NCI-H1694 (cell line): Measurements from ENCODE around the gene PAK5.

Experiments
- DNase-seq: peaks from one replicate; lab custom pipeline; 2025; lab: John Stamatoyannopoulos, UW

The PAK5 gene

DNA sequence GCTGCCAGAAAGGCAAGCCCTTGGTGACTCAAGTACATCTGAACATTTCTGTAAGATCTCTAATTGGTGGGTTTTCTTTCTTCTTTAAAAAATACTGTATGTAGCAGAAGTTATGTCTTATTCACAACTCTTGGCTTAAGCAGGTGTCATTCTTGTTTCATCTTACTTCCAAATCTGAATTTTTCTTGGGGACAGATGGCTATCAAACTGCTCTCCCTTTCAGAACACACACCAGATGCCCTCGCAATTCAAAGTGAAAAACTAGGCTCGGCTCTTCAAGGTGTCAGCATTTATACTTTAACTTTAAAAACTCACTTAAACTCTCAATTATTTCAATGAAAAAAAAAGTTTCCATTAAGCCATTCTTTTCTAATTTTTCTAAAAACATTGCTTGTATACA, 49.7 kb downstream of the PAK5 start:
- no peak for DNase-seq

DNA sequence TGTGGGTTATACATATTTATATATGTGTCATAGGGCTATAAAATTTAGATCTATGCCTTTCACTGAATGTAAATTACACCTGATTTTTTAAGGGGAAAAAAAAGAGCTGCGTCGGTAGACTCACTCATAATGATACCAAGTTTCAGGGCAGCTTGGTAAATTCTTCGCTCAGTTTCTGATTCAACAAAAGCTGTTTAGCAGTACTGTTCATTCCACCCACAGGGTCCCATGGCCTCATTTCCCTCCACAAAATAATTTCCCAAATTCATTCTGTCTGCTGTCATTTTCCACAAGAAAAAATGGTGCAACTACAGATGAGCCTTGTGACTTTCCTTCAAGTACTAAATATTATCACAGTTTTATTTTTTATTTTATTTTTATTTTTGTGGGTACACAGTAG, 63.7 kb downstream of the PAK5 start:
- DNase-seq: no peak

DNA sequence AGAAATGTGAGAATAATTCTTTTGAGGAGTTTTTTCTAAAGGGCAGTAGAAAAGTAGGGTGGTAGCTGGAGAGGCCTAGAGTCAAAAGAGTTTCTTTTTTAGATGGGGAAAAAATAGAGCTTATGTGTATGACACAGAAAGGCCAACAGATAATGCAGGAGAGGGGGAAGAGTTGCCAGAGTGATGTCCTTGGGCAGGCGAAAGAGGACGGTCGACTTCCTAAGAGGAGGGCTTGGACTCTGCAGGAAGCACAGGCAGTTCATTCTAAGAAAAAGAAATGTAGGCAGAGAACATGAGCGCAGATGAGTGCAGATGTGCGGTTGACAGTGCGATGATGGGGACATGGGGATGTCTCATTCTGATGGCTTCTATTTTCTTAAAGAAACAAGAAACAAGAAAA, 68.9 kb downstream of the PAK5 start:
- no peak for DNase-seq

DNA sequence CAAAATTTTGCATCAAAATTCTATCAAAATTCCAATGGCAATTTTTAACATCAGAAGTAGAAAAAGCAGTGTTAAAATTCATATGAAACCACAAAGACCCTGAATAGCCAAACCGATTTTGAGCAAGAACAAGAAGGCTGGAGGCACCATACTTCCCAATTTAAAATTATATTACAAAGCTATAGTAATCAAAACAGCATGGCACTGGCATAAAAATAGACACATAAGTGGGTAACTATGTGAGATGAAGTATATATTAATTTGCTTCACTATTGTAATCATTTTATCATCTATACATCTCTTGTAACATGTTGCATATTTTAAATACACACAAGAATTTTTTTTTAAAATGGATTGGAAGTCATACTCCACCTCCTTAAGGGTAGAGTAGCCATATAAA, 77.4 kb downstream of the PAK5 start:
- DNase-seq: no peak

DNA sequence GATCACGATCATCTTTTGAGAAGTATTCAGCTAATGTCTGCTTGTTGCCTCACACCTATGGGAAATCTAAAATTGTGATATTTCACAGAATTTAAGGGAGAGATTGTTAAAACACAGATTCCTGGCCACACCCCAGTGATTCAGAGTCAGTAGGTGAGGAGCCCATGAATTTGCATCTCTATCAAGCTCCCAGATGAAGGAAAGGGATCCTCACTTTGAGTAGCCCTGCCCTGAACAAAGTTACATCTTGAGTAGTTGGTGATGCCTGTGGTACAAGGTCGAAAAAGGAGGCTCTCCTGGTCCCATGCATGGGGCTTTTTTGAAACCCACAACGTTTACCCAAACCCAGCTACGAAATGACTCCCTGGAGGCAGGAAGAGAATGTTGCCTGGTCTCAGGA, 79.5 kb downstream of the PAK5 start:
- no peak for DNase-seq

DNA sequence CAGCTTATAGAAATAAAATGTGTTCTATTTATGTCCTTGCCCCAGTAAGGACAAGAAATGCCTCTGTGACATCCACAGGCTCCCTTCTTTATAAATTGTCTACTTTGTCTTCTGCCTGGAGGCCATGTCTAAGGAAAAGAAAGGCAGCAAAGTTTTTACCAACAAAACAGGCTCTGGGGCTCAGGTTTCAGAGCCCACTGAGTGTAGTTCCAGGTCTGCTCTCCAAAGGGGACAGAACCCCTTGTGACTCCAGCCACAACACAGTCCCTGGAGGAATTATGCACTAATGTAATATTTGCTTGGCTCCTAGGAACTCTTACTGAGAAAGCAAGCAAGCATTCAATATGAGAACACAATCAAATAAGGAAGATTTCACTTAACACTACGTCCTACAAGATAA, 80.1 kb downstream of the PAK5 start:
- no peak for DNase-seq

DNA sequence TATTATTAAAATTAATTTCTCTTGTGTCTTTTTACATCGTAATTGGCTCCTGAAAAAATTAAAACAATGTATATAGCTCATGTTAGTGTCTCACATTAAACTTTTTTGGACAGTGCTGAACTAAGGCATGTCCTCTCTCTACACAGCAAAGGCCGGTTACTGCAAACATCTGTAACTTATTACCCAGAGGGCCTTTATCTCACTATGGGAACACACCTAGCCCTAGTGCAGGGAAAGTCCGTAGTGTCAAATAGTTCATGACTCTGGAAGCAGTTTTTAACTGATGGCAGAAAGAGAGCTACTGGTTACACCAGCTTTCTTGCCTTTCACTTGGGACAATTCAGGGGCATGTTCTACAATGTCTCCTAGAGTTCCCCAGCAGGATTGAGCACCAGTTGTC, 82.2 kb downstream of the PAK5 start:
- DNase-seq: no peak

DNA sequence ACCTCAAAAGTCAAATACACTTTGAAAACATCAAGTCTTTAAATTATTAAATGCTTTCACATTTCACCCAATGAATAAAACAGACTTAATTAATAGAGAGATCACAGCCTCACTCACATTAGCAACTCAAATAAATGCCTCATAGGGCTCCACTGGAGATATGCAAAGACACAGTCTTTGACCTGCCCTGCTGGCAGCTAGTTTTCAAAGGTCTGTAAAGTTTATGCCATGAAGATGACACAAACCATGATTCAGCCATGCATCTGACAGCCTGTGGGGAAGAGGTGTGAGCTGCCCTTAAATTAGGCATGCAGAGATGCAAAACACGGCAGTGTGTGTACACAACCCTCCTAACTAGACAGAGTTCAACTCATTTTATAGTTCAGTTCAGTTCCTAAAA, 83.6 kb downstream of the PAK5 start:
- DNase-seq: no peak

DNA sequence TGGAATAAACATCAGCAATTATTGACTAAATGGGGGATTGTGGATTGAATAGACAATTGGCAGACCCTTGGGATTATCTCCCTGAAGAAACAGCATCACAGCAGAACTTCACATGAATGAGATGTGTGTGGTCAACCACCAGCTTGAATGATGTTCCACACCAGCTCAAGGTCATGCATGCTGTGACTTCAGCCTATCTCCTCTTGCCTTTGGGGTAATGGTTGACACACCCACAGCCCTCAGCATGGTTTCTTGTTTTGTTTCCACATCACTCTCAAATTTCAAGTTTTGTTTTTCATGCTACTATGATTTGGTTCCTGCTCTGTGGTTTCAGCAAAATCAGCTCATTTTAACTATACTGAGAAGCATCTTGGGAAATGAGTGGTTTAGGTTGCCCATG, 94.3 kb downstream of the PAK5 start:
- DNase-seq: no peak

DNA sequence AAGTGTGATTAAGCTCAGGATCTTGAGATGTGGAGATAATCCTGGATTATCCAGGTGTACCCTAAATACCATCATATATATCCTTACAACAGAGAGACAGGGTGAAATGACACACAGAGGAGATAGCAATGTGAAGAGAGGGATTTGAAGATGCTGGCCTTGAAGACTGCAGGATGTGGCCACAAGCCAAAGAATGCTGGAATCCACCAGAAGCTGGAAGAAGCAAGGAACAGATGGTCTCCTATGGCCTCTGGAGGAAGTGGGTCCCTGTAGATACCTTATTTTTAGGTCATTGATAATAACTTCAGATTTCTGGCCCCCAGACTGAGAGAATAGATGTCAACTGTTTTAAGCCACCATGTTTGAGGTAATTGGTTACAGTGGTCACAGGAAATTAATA, 95.0 kb downstream of the PAK5 start:
- no peak for DNase-seq

DNA sequence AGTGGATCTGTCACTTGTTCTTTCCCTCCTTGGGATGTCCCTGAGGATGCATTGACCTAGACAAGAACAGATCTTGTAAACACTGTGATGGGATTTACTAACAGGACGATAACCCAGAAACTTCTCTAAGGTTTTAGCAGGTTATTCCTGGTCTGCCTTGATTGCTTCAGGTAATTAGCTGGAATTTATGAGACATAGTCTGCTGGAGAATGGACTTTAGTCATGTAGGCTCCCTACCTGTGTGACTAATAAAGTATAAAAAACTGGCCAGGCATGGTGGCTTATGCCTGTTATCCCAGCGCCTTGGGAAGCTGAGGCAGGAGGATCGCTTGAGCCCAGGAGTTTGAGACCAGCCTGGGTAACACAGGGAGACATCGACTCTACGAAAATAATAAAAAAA, 96.1 kb downstream of the PAK5 start:
- DNase-seq: no peak

DNA sequence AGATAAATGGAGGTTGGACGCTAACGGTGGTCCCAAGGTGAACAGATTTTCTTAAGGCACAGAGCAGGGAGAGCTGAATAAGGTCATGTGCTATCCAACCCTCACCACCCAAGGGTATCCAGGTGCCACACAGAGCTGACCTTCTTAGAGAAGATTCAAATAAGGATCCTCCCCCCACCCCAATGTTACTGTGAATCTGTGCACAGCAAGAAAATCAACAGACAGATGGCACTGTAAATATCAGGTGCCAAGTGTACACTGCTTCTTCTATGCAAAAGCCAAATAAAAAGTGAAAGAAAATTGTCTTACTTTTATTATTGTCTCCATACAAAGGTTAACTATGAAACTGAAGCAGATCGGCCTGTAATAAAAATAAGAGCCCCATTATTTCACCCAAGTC, 96.9 kb downstream of the PAK5 start:
- no peak for DNase-seq

DNA sequence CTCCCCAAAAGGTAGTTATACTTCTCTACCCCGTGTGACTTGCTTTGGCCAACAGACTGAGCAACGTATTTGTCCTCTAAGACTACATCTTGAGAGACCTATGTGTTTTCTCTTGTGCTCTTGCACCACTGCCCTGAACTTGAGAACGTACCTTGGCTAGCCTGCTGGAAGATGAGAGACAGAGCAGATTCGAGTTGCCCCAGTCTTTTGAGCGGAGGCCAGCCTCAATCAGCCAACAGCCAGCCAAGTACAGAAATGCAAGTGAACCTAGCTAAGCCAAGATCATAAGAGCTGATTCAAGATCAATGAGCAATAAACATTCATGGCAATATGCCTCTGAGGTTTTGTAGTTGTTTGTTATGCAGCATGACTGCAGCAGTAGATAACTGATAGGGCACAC, 98.4 kb downstream of the PAK5 start:
- no peak for DNase-seq

DNA sequence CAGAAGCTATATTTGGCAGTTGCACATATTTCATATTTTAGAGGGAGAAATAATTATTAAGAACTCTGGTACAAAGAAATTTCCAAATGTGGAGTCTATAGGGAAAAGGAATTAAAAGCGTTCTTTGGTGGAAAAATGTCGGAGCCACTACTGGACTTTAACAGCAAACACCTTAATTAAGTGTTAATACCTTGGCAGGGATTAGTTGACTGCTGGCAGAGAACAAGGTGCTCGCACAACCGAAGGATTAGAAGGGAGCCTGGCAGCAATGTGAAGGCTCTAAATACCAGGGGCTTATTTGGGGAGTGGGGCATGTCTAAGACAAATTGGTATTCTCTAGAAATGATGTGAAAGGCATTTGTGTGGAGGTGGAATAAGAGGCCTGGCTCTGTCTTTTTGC, 98.9 kb downstream of the PAK5 start:
- DNase-seq: no peak

DNA sequence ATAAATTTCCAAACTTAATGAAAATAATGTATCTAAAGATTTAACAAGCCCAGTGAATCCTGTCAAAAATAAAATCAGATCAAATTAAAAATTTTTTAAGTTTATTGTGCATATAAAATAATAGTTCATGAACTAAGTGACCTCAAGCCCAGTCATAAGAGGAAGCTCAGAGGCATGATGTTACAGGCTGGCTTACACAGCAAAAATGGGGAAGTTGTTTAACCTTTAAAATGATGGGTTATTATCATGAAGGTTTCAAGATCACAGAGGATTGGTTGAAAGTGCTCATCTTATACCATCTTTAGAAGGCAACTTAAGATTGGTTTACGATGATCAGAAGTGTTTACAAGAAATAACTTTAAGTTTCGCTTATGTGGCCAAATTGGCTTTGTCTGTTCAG, 102.5 kb downstream of the PAK5 start:
- no peak for DNase-seq

DNA sequence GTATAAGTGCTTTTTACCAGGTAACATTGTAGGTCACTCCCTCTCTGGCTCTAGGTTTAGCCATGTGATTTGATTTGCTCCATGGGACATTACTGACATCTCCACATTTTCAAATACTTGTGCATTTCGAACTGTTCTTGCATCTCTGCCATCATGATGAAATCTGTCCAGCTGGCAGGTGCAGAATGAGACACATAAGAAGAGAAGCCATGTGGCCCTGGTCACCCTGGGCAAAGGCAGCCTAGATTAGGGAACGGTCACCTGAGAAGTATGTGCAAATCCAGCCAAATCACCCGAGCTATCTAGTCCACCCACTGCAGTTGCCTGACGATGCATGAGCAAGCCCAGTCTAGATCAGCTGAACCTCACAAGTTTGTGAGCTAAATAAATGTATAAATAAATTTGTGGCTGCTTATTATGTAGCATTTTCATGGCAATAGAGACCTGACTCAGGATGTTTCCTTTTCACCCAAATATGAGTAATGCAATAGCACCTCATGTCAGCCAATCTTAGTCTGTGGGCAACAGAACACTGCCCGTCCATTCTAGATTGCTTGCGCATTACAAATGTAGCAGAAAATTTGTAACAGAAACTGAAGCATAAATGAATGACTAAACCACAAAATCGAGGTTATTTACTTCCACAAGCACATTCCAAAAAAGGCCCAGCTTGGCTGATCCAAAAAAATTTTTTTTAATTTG, 115.2 kb downstream of the PAK5 start:
- DNase-seq: no peak

DNA sequence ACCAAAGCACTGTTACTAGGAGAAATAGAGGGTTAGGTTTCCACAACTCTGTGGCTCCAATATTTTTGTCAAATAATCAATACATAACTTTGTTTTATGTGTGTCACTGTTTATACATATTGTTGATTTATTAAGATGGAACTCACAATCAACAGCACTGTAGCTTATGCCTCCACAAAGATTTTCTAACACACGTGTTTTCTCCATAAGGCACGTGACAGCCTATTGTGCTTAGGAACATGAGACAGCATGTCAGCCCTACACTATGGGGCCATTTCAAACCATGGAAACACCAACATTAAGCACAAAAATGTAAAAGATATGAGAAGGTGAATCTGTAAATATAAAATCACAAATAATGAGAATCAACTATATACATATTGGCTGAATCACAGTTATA, 127.0 kb downstream of the PAK5 start:
- no peak for DNase-seq

DNA sequence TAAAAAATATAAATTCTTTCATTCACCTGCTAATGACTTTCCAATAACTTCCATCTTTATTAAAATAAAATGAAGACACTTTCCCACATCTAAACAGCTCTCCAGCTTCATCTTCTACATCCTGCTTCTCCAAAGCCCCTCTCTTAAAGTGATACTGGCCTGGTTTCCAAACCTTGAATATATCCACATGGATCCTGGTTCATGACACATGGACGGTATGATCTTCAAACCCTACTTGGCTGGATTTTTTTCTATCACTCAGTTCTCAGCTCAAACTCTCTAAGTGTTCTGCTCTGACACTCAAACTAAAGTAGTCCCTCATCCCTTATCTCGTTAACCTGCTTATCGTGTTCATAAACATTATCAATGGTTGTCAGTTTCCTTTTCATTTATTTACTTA, 128.2 kb downstream of the PAK5 start:
- no peak for DNase-seq

DNA sequence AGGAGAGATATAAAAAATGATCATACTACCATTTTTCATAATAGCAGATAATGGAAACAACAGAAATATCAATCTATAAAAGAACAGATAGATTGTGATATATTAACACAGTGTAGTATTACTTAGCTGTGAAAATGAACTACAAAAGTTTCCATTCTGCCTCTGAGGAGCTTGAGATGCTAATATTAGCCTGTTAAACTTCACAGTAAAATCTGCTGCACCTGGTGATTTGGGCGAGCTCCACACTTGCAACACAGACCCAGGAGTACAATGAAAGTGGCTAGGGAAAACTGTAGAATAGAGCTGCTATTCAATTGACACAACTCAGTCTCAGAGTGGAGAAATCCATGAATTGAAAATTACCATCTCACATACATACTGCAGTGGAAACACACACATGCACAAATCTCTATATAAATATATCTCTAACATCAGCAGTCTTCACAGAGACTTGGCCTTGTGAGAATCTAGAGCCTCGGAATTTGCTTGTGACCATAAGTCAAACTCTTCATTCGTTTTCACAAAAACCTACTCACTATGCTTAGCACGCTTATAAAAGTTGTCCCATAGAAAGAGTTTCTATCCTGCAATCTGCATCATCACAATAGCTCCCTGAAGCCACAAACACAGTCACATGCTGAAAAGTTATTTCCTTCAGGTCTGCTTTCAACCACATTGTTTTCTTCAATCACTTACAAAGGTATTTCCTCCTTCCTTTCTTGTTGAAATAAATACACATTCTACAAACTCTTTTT, 133.0 kb downstream of the PAK5 start:
- DNase-seq: no peak

DNA sequence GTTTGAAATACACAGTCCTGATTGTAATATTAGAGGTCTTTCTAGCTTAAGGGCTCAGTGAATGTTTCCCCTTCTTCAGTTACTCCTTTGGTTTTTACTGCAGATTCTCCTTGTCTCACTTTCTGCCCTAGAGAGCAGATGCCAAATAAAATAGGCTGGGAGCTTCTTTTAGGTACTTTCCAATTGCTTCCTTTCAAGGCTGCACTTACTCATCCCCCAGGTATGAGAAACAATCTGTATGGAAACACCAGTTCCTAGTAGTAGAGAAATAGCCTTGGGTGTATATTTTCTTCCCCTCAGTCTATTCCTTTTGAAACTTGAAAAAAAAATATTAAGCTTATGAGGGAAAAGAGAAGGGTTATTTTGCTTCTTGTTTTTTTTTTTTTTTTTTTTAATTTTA, 139.7 kb downstream of the PAK5 start:
- no peak for DNase-seq

DNA sequence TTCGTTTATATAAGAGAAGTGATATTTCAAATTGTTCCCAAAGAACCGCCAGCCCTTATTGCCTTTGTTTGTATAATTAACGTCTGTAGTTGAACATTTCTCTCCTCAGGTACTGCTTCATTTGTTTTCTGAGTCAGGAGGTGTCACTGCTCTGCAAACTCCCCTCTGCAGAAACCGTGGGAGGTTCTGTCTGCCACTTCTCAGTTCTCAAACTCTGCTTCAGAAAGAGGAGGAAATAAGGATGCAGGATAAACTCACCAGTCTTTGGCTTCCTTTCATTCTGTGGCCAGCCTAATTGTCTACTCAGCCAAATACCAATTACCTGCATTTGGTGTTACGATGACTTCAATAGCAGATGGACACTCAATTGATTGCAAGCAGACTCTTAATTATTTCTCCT, 149.8 kb downstream of the PAK5 start:
- DNase-seq: no peak

DNA sequence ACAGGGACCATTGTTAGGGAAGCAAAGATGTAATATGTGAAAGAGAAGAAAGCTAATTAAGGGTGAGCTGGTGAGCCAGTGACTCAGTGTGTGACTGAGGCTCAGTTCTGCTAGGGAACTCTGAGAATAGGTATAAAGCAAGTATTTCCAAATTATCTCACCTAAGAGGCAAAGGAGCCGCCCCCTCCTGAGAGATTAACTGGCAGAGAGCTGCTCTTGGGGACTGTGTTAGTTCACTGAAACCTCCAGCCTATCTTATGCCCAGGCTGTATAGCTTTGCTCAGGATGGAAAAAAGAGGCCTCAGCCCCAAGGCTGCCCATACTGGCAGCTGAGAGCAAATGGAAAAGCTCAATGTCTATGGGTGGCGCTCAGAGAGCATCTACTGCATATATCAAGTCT, 152.0 kb downstream of the PAK5 start:
- DNase-seq: no peak

DNA sequence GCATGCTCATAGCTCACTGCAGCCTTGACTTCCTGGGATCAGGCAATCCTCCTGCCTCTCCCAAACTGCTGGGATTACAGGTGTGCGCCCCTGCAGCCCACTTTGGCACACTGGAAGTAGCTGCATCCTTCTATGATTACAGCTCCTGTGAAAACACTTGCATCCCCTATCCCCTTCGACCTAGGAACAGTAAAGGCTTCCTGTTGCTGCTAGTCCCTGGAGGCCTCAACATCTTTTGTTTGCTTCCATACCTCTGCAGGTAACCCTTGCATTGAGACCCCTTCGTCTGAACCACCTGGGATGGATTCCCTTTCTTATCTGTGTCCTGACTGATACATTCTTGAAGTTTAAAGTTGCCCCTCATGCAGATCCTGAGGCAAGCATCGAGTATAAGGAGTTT, 152.4 kb downstream of the PAK5 start:
- DNase-seq: no peak

DNA sequence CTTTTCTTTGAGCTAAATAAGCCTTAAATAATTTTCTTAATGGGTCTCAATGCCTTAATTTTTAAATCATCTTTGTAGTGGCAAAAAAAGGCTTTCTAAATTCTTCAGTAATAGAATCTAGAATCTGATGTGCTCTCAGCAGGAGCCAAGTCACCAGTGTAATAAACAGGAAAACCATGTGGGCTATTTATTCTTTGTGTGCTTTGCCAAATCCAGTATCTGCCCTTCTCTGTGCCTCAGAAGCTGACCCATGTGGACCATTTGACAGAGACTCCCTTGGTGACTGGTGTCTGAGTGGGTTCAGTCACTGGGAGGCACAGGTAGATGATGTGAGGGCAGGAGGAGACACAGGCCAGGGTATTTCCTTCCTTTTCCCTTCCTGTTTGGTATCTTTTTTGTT, 152.9 kb downstream of the PAK5 start:
- DNase-seq: no peak
